ENCODE measurements around the gene EFNA4. TPM values are rescaled to one million over a fixed set of nuclear protein-coding genes. Genes with fewer than 3 reads are reported as not detected.

Gene EFNA4
- total RNA-seq, 1 experiment from 2014 or later: 22.7 TPM

GRCh38 chr1:155075535-155075934 is 12.0 kb downstream of the EFNA4 start (continued):
- TF ChIP-seq PREB (CRISPR knock-in tag; IDR thresholded peaks at IDR 0.05; ENCODE audit: borderline replicate concordance): no peak
- no peak for TF ChIP-seq ZNF232 (CRISPR knock-in tag; IDR thresholded peaks at IDR 0.05)
- no peak for TF ChIP-seq NR1H2 (CRISPR knock-in tag; IDR thresholded peaks at IDR 0.05)
- no peak for TF ChIP-seq SOX15 (CRISPR knock-in tag; IDR thresholded peaks at IDR 0.05)
- TF ChIP-seq ARID4B (CRISPR knock-in tag; IDR thresholded peaks at IDR 0.05; ENCODE audit: borderline replicate concordance): no peak
- TF ChIP-seq MXD4 (CRISPR knock-in tag; IDR thresholded peaks at IDR 0.05; ENCODE audit: borderline replicate concordance): no peak

GRCh38 chr1:155076371-155076770 is 12.8 kb downstream of the EFNA4 start:
- Mint-ChIP-seq H3K27ac (no peak overlapping the region), H3K9me3 (no peaks in the 10 kb centered on the region), H3K4me1 (peaks cover 35% of the 10 kb centered on the region), H3K36me3 (no peaks in the 10 kb centered on the region), H3K27me3 (ENCODE audit: low read depth) (peaks cover 81% of the 10 kb centered on the region), H3K4me3 (no peak overlapping the region)
- no peak for TF ChIP-seq ZNF317 (CRISPR knock-in tag; IDR thresholded peaks at IDR 0.05; ENCODE audit: borderline replicate concordance, low read depth)
- no peak for TF ChIP-seq GABPB1 (CRISPR knock-in tag; IDR thresholded peaks at IDR 0.05)
- TF ChIP-seq PREB (CRISPR knock-in tag; IDR thresholded peaks at IDR 0.05; ENCODE audit: borderline replicate concordance): no peak
- TF ChIP-seq ZNF671 (CRISPR knock-in tag; IDR thresholded peaks at IDR 0.05): no peak
- TF ChIP-seq ESRRA (CRISPR knock-in tag; IDR thresholded peaks at IDR 0.05; ENCODE audit: borderline replicate concordance): no peak
- DNase-seq (ENCODE audit: low spot score): no peak
- ChIA-PET POLR2A (no interaction called here), CTCF (interaction anchor here (0.9 to 7.7 kb wide), 9 partner anchors 9 to 96 kb away, joined by 3 to 109 read pairs (median 4); partner anchors contain the start of genes EFNA4 and KRTCAP2)
- no peak for ATAC-seq

- no peak for DNase-seq (ENCODE audit: low spot score)
- TF ChIP-seq JAZF1 (CRISPR knock-in tag; IDR thresholded peaks at IDR 0.05): no peak
- TF ChIP-seq NFATC4 (CRISPR knock-in tag; IDR thresholded peaks at IDR 0.05): no peak
- TF ChIP-seq ZNF232 (CRISPR knock-in tag; IDR thresholded peaks at IDR 0.05): no peak
- no peak for TF ChIP-seq ELF4 (CRISPR knock-in tag; IDR thresholded peaks at IDR 0.05; ENCODE audit: low read depth)
- no peak for TF ChIP-seq TEAD4 (CRISPR knock-in tag; IDR thresholded peaks at IDR 0.05)
- Mint-ChIP-seq H3K4me3 (no peak overlapping the region; the same call in 1 of the 2 replicates), H3K27me3 (ENCODE audit: low read depth) (peaks cover 81% of the 10 kb centered on the region), H3K27ac (no peak overlapping the region), H3K9me3 (no peaks in the 10 kb centered on the region), H3K4me1 (peaks cover 33% of the 10 kb centered on the region), H3K36me3 (no peaks in the 10 kb centered on the region)
- ATAC-seq: no peak
- ChIA-PET CTCF (interaction anchor here (0.7 to 7.7 kb wide), 8 partner anchors 8 to 96 kb away, joined by 3 to 109 read pairs (median 18); partner anchors contain the start of genes EFNA4, KRTCAP2 and TRIM46), POLR2A (no interaction called here)
These were observed 13.8 kb downstream of the EFNA4 start for GRCh38 chr1:155077346-155077745.

Data from WTC11 (cell line).